A673 (cell line): ENCODE results near the gene ADAMTS8. TPM values are rescaled to one million over a fixed set of nuclear protein-coding genes. Genes with fewer than 3 reads are reported as not detected.

Experiments
- BruUV-seq: library from RNA; stranded (reverse); fragments of 400-500 nt; replicated peaks from 2 replicates; lab custom pipeline; 2021; lab: Mats Ljungman, UMichigan
- CTCF ChIA-PET: fragments of 300-600 bp; sonication (Branson Sonifier 250); formaldehyde crosslinking; loops from one replicate; lab custom pipeline; 2022; ENCODE audit warnings: antibody characterized with exemption; lab: Charles Lee
- POLR2A ChIA-PET: fragments of 300-600 bp; sonication (Branson Sonifier 250); formaldehyde crosslinking; loops from one replicate; lab custom pipeline; 2022; ENCODE audit warnings: antibody characterized with exemption; ENCODE audit not compliant: low non-redundant PET; lab: Charles Lee
- DNase-seq: peaks from one replicate; pipeline ENCODE4 v3.0.0-alpha.2; 2015; ENCODE audit warnings: low spot score
- H3K27ac ChIP-seq: fragments of 200-600 bp; sonication (generic); 2 replicates; pipeline ENCODE4 v1.5.1; 2016; ENCODE audit warnings: mixed run types, low read depth, mild to moderate bottlenecking, mixed read lengths, antibody characterized with exemption, low read length; ENCODE audit not compliant: poor library complexity, severe bottlenecking
- H3K27me3 ChIP-seq: fragments of 200-600 bp; sonication (generic); replicated peaks from 2 replicates; pipeline ENCODE4 v1.6.1; 2017; ENCODE audit warnings: mixed run types, low read depth, mild to moderate bottlenecking, mixed read lengths, antibody characterized with exemption, low read length; ENCODE audit not compliant: insufficient read depth, poor library complexity
- H3K36me3 ChIP-seq: fragments of 200-600 bp; sonication (generic); 2 replicates; pipeline ENCODE4 v1.6.1; 2016; ENCODE audit warnings: mixed run types, mild to moderate bottlenecking, mixed read lengths, antibody characterized with exemption, low read length; ENCODE audit not compliant: insufficient read depth, poor library complexity, severe bottlenecking
- H3K4me1 ChIP-seq: fragments of 200-600 bp; sonication (generic); 2 replicates; pipeline ENCODE4 v1.6.1; 2017; ENCODE audit warnings: mixed run types, mild to moderate bottlenecking, mixed read lengths, antibody characterized with exemption, low read length; ENCODE audit not compliant: insufficient read depth, poor library complexity, severe bottlenecking
- H3K4me3 ChIP-seq: fragments of 200-600 bp; sonication (generic); 2 replicates; pipeline ENCODE4 v1.5.1; 2016; ENCODE audit warnings: low read depth, mixed run types, mild to moderate bottlenecking, mixed read lengths, low read length; ENCODE audit not compliant: poor library complexity, severe bottlenecking
- H3K9me3 ChIP-seq: fragments of 200-600 bp; sonication (generic); 2 replicates; pipeline ENCODE4 v1.6.1; 2016; ENCODE audit warnings: mixed run types, low read depth, mild to moderate bottlenecking, mixed read lengths, antibody characterized with exemption, low read length; ENCODE audit not compliant: poor library complexity, severe bottlenecking
- EZH2 ChIP-seq: fragments of 200-600 bp; sonication (generic); IDR thresholded peaks from 2 replicates; pipeline ENCODE4 v1.6.1; 2017; ENCODE audit warnings: borderline replicate concordance, low read depth, mild to moderate bottlenecking, mixed read lengths, antibody characterized with exemption, low read length; ENCODE audit not compliant: poor library complexity, severe bottlenecking
- intact Hi-C: fragments of 100-400 bp; cut with micrococcal nuclease; formaldehyde crosslinking; loops from one replicate; pipeline ENCODE4 v1.10.0; 2022; ENCODE audit not compliant: unreplicated experiment
- total RNA-seq: library from RNA; stranded (reverse); gene quantifications from 2 replicates; pipeline ENCODE4 v1.2.3, GENCODE V29; 2021
- TF ChIP-seq, protein P1 (sequence below): fragments of 300-800, 200-600 bp; sonication (generic); conservative IDR thresholded peaks from 2 replicates; pipeline ENCODE4 v1.5.1; 2017; ENCODE audit warnings: low read depth, mild to moderate bottlenecking, antibody characterized with exemption, low read length, moderate library complexity, mixed read lengths

ADAMTS8 gene
- total RNA-seq, 1 experiment from 2014 or later = not detected

DNA sequence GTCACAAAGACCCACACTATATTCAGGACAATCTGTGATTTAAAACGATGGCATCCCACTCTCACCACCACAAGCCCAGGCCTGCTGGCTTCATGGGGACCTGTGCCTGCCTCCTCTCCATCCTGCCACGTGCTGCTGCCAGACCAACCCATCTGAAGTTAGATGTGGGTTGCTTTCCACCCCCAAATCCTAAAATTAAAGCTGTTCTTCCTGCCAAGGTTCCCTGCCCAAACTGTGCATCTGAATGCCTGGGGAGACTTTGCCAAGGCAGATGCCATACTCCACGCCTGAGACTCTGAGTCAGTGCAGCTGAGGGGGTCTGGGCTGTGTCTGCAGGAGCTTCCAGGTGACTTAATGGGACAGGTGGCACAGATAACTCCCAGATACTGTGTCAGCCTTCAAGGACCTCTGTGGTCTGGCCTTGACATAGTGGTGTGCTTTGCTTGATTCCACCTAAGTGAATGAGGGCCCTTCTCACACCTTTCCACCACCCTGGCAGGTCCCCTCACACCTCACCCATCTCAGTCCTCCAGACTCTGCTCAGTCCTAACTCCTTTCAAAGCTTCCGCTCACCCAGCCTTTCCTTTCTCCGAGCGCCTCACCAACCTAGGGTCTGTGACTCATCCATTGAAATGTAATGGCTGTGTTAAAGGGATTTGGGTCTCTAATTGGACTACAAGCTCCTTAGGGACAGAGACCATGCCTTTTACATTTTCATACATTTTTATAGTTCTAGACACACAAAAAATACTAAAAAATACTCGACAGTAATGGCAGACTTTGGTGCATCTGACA, 18.6 kb downstream of the ADAMTS8 start:
- peaks cover 4% of the 10 kb centered on the region for H3K4me1 ChIP-seq
- H3K27me3 ChIP-seq = peaks cover 5% of the 10 kb centered on the region
- H3K4me3 ChIP-seq = no peak overlapping the region
- H3K27ac ChIP-seq = no peak overlapping the region
- H3K9me3 ChIP-seq = no peaks in the 10 kb centered on the region
- CTCF ChIA-PET = interaction anchor here (0.7 kb wide), 1 partner anchor 197 kb away, joined by 3 read pairs; no protein-coding TSS in a partner anchor
- POLR2A ChIA-PET = no interaction called here
- intact Hi-C loops = no loop called here
- BruUV-seq = no TSS peak
- DNase-seq = peak; percentile 70
- TF ChIP-seq EZH2 = no peak
- TF ChIP-seq, protein P1, sequence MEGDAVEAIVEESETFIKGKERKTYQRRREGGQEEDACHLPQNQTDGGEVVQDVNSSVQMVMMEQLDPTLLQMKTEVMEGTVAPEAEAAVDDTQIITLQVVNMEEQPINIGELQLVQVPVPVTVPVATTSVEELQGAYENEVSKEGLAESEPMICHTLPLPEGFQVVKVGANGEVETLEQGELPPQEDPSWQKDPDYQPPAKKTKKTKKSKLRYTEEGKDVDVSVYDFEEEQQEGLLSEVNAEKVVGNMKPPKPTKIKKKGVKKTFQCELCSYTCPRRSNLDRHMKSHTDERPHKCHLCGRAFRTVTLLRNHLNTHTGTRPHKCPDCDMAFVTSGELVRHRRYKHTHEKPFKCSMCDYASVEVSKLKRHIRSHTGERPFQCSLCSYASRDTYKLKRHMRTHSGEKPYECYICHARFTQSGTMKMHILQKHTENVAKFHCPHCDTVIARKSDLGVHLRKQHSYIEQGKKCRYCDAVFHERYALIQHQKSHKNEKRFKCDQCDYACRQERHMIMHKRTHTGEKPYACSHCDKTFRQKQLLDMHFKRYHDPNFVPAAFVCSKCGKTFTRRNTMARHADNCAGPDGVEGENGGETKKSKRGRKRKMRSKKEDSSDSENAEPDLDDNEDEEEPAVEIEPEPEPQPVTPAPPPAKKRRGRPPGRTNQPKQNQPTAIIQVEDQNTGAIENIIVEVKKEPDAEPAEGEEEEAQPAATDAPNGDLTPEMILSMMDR = no peak
- H3K36me3 ChIP-seq = no peaks in the 10 kb centered on the region

DNA sequence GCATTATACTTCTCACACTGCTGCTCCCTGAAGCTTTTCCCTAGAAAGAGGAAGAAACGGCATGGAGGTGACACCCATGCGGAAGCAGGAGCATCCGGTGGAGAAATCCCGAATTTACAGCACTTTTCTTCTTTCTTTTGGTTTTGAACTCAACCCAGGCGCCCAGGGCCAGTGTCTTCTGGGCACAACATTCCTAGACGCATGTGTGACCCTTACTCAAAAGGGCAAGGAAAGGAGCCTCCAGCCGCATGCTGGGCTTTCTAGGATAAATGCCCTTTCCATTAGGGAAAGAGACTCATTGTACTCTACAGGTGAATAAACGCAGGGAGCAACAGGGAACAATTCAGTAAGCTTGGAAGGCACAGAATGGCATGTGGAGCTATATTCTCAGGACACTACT, 19.5 kb downstream of the ADAMTS8 start:
- H3K36me3 ChIP-seq = no peaks in the 10 kb centered on the region
- H3K27me3 ChIP-seq = no peaks in the 10 kb centered on the region
- no peak overlapping the region for H3K27ac ChIP-seq
- H3K4me3 ChIP-seq = no peak overlapping the region
- no peak for DNase-seq
- CTCF ChIA-PET = no interaction called here
- BruUV-seq = no TSS peak
- TF ChIP-seq, protein P1 = no peak
- TF ChIP-seq EZH2 = no peak
- peaks cover 4% of the 10 kb centered on the region for H3K4me1 ChIP-seq
- intact Hi-C loops = no loop called here
- POLR2A ChIA-PET = no interaction called here
- no peaks in the 10 kb centered on the region for H3K9me3 ChIP-seq

DNA sequence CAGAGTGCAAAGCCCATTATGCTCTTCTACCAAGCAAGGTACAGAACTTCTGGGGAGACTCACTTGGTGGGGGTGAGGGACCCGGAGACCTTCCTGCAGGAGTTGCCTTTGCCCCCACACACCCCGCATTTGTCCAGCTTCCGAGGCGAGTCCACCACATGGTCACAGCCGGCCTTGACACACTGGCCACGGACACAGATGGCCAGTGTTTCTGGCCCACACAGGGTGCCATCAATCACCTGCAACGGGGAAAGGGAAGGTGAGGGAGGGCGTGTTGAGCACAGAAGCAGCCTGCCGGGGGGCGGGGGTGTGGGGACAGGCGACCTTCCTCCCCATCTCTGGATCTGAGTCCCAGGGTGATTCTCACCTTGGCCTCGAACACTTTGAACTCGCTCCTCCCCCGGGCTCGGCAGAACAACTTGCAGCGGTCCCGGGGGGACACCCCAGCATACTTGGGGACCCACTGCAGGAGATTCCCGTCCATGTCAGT, 20.0 kb downstream of the ADAMTS8 start:
- intact Hi-C loops = no loop called here
- no peak overlapping the region for H3K4me3 ChIP-seq
- no peaks in the 10 kb centered on the region for H3K27me3 ChIP-seq
- CTCF ChIA-PET = no interaction called here
- no peak overlapping the region for H3K27ac ChIP-seq
- no peaks in the 10 kb centered on the region for H3K36me3 ChIP-seq
- DNase-seq = no peak
- no peak for TF ChIP-seq EZH2
- H3K4me1 ChIP-seq = peaks cover 4% of the 10 kb centered on the region
- POLR2A ChIA-PET = interaction anchor here (0.5 kb wide), 1 partner anchor 25 kb away, joined by 6 read pairs; no protein-coding TSS in a partner anchor
- no peaks in the 10 kb centered on the region for H3K9me3 ChIP-seq
- BruUV-seq = no TSS peak
